Tibial nerve (tissue), 4 donors: ENCODE results near the gene CCAR1.

ENCODE experiments used
- EP300 ChIP-seq, 2 donors: sonication (generic); formaldehyde crosslinking; IDR thresholded peaks; one replicate each; pipeline ENCODE4 v1.6.1; 2017; ENCODE audit warnings: antibody characterized with exemption in 2 of 2, mild to moderate bottlenecking in 1 of 2
- POLR2A ChIP-seq, 2 donors: fragments of 450-650 bp; IDR thresholded peaks; one replicate each; pipeline ENCODE4 v1.6.1; 2017; ENCODE audit warnings: antibody characterized with exemption in 2 of 2, mild to moderate bottlenecking in 2 of 2, moderate library complexity in 2 of 2
- TF ChIP-seq, protein P1 (sequence below), 5 experiments: fragments of 200-600 bp in 3 of 5; fragments of 450-650 bp in 2 of 5; sonication (generic) in 3 of 5; IDR thresholded peaks; one replicate each; pipeline ENCODE4 v1.5.1; 2016 to 2019; ENCODE audit warnings: antibody characterized with exemption in 5 of 5, mild to moderate bottlenecking in 3 of 5, moderate library complexity in 2 of 5

- TF ChIP-seq, protein P1, sequence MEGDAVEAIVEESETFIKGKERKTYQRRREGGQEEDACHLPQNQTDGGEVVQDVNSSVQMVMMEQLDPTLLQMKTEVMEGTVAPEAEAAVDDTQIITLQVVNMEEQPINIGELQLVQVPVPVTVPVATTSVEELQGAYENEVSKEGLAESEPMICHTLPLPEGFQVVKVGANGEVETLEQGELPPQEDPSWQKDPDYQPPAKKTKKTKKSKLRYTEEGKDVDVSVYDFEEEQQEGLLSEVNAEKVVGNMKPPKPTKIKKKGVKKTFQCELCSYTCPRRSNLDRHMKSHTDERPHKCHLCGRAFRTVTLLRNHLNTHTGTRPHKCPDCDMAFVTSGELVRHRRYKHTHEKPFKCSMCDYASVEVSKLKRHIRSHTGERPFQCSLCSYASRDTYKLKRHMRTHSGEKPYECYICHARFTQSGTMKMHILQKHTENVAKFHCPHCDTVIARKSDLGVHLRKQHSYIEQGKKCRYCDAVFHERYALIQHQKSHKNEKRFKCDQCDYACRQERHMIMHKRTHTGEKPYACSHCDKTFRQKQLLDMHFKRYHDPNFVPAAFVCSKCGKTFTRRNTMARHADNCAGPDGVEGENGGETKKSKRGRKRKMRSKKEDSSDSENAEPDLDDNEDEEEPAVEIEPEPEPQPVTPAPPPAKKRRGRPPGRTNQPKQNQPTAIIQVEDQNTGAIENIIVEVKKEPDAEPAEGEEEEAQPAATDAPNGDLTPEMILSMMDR (IDR thresholded peaks at IDR 0.05): no peak
- no peak for TF ChIP-seq POLR2A (IDR thresholded peaks at IDR 0.05)
- TF ChIP-seq EP300 (IDR thresholded peaks at IDR 0.05): no peak
Observed at GRCh38 chr10:68795886-68796532, 75.0 kb downstream of the CCAR1 start.
